SK-N-SH treated with all-trans-retinoic acid at 6 μM for 48 hours (cell line): ENCODE measurements around the gene FIBIN.
A peak's percentile ranks its signal among the peaks of the same experiment; 100 is the strongest.

ENCODE experiments used
- ATAC-seq: fragments of 200-7000 bp; cut with Tn5 transposase; 3 replicates; pipeline ENCODE4 v1.9.1; 2020; ENCODE audit warnings: mild to moderate bottlenecking, moderate library complexity
- ARNTL ChIP-seq: fragments of 450-650 bp; formaldehyde crosslinking; IDR thresholded peaks from 2 replicates; pipeline ENCODE4 v1.5.0; 2020; ENCODE audit warnings: low read depth, mild to moderate bottlenecking, moderate library complexity, borderline replicate concordance
- BACH2 ChIP-seq: fragments of 250-450 bp; sonication (Bioruptor Pico); IDR thresholded peaks from 2 replicates; pipeline ENCODE4 v1.9.0; 2021; ENCODE audit warnings: mild to moderate bottlenecking, borderline replicate concordance
- CSDC2 ChIP-seq: fragments of 250-450 bp; sonication (Bioruptor Pico); IDR thresholded peaks from 2 replicates; pipeline ENCODE4 v1.5.0; 2020; ENCODE audit warnings: mild to moderate bottlenecking, moderate library complexity
- ESRRG ChIP-seq: fragments of 250-450 bp; sonication (Bioruptor Pico); IDR thresholded peaks from 2 replicates; pipeline ENCODE4 v1.6.1; 2021; ENCODE audit warnings: mild to moderate bottlenecking
- GLIS3 ChIP-seq: fragments of 250-450 bp; sonication (Bioruptor Pico); IDR thresholded peaks from 2 replicates; pipeline ENCODE4 v1.5.0; 2020; ENCODE audit warnings: mild to moderate bottlenecking, moderate library complexity
- ISL1 ChIP-seq: fragments of 250-450 bp; sonication (Bioruptor Pico); IDR thresholded peaks from 2 replicates; pipeline ENCODE4 v2.1.2; 2022; ENCODE audit warnings: mild to moderate bottlenecking, moderate library complexity
- OSR1 ChIP-seq: fragments of 250-450 bp; sonication (Bioruptor Pico); IDR thresholded peaks from 2 replicates; pipeline ENCODE4 v1.8.0; 2022; ENCODE audit warnings: moderate library complexity, mild to moderate bottlenecking, inconsistent platforms
- TCF4 ChIP-seq: fragments of 250-450 bp; sonication (Bioruptor Pico); IDR thresholded peaks from 2 replicates; pipeline ENCODE4 v1.8.0; 2021; ENCODE audit warnings: mild to moderate bottlenecking, moderate library complexity, borderline replicate concordance
- TOX ChIP-seq: fragments of 250-450 bp; sonication (Bioruptor Pico); IDR thresholded peaks from 2 replicates; pipeline ENCODE4 v1.8.0; 2021; ENCODE audit warnings: mild to moderate bottlenecking, moderate library complexity, borderline replicate concordance
- ZC3H10 ChIP-seq: fragments of 250-450 bp; sonication (Bioruptor Pico); IDR thresholded peaks from 2 replicates; pipeline ENCODE4 v1.5.1; 2021; ENCODE audit warnings: mild to moderate bottlenecking, moderate library complexity
- ZFP3 ChIP-seq: fragments of 250-450 bp; sonication (Bioruptor Pico); IDR thresholded peaks from 2 replicates; pipeline ENCODE4 v1.5.0; 2020; ENCODE audit warnings: mild to moderate bottlenecking, moderate library complexity
- ZFP30 ChIP-seq: fragments of 450-650 bp; formaldehyde crosslinking; IDR thresholded peaks from 2 replicates; pipeline ENCODE4 v1.5.0; 2022; ENCODE audit warnings: mild to moderate bottlenecking, moderate library complexity
- ZNF565 ChIP-seq: fragments of 450-650 bp; formaldehyde crosslinking; conservative IDR thresholded peaks from 2 replicates; pipeline ENCODE4 v1.5.0; 2020; ENCODE audit warnings: low read depth, mild to moderate bottlenecking, moderate library complexity
- TF ChIP-seq, protein P1 (sequence below): fragments of 250-450 bp; sonication (Bioruptor Pico); IDR thresholded peaks from 2 replicates; pipeline ENCODE4 v1.5.1; 2021; ENCODE audit warnings: mild to moderate bottlenecking, moderate library complexity
- TF ChIP-seq, protein P2 (sequence below): fragments of 250-450 bp; sonication (Bioruptor Pico); IDR thresholded peaks from 2 replicates; pipeline ENCODE4 v1.5.0; 2020; ENCODE audit warnings: mild to moderate bottlenecking, moderate library complexity
- TF ChIP-seq, protein P3 (sequence below): fragments of 250-450 bp; sonication (Bioruptor Pico); IDR thresholded peaks from 2 replicates; pipeline ENCODE4 v1.5.1; 2020; ENCODE audit warnings: low read depth, mild to moderate bottlenecking, moderate library complexity
- TF ChIP-seq, protein P4 (sequence below): fragments of 250-450 bp; sonication (Bioruptor Pico); IDR thresholded peaks from 2 replicates; pipeline ENCODE4 v1.8.0; 2020; ENCODE audit warnings: mild to moderate bottlenecking, moderate library complexity, borderline replicate concordance

Gene FIBIN

DNA sequence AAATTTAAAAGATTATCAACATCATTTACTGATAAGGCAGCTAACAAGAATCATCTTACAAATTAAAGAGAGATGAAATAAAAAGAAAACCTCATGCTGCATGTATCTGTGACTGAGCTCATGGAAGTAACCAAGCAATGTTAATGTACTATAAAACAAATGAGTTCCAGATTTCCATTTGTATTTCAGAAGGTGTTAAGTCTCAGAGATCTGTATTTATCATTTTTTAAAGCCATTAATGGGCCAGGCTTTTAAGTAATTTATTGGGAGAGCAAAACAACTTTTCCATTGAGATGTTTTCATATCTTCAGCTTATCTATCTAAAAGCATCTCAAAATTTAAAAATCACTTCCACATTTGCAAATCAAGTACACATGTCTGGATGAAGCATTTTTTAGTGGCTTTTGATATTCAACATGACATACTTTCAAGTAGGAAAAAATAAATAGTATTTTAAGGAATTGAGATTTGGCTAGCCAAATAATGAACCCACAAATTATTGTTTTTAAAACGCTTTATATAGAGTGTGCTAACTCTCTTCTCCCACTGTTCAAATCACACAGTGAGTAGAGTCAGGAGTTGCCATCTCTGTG lies 28.8 kb downstream of the FIBIN start:
- no peak for TF ChIP-seq ARNTL (CRISPR knock-in tag)
- TF ChIP-seq TCF4 (CRISPR knock-in tag): peak; percentile 98
- TF ChIP-seq, protein P1, sequence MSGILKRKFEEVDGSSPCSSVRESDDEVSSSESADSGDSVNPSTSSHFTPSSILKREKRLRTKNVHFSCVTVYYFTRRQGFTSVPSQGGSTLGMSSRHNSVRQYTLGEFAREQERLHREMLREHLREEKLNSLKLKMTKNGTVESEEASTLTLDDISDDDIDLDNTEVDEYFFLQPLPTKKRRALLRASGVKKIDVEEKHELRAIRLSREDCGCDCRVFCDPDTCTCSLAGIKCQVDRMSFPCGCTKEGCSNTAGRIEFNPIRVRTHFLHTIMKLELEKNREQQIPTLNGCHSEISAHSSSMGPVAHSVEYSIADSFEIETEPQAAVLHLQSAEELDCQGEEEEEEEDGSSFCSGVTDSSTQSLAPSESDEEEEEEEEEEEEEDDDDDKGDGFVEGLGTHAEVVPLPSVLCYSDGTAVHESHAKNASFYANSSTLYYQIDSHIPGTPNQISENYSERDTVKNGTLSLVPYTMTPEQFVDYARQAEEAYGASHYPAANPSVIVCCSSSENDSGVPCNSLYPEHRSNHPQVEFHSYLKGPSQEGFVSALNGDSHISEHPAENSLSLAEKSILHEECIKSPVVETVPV (CRISPR knock-in tag): 0 out of 2 replicates have a peak, but pooled peaks have one; percentile 63
- TF ChIP-seq ISL1 (CRISPR knock-in tag): peak; percentile 93
- TF ChIP-seq, protein P2, sequence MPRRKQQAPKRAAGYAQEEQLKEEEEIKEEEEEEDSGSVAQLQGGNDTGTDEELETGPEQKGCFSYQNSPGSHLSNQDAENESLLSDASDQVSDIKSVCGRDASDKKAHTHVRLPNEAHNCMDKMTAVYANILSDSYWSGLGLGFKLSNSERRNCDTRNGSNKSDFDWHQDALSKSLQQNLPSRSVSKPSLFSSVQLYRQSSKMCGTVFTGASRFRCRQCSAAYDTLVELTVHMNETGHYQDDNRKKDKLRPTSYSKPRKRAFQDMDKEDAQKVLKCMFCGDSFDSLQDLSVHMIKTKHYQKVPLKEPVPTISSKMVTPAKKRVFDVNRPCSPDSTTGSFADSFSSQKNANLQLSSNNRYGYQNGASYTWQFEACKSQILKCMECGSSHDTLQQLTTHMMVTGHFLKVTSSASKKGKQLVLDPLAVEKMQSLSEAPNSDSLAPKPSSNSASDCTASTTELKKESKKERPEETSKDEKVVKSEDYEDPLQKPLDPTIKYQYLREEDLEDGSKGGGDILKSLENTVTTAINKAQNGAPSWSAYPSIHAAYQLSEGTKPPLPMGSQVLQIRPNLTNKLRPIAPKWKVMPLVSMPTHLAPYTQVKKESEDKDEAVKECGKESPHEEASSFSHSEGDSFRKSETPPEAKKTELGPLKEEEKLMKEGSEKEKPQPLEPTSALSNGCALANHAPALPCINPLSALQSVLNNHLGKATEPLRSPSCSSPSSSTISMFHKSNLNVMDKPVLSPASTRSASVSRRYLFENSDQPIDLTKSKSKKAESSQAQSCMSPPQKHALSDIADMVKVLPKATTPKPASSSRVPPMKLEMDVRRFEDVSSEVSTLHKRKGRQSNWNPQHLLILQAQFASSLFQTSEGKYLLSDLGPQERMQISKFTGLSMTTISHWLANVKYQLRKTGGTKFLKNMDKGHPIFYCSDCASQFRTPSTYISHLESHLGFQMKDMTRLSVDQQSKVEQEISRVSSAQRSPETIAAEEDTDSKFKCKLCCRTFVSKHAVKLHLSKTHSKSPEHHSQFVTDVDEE: peak; percentile 70; the same call in 1 of the 2 replicates
- TF ChIP-seq TOX (CRISPR knock-in tag): no peak
- TF ChIP-seq, protein P3, sequence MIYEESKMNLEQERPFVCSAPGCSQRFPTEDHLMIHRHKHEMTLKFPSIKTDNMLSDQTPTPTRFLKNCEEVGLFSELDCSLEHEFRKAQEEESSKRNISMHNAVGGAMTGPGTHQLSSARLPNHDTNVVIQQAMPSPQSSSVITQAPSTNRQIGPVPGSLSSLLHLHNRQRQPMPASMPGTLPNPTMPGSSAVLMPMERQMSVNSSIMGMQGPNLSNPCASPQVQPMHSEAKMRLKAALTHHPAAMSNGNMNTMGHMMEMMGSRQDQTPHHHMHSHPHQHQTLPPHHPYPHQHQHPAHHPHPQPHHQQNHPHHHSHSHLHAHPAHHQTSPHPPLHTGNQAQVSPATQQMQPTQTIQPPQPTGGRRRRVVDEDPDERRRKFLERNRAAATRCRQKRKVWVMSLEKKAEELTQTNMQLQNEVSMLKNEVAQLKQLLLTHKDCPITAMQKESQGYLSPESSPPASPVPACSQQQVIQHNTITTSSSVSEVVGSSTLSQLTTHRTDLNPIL (CRISPR knock-in tag): 0 out of 2 replicates have a peak, but pooled peaks have one; percentile 37
- peak; percentile 75 for ATAC-seq

DNA sequence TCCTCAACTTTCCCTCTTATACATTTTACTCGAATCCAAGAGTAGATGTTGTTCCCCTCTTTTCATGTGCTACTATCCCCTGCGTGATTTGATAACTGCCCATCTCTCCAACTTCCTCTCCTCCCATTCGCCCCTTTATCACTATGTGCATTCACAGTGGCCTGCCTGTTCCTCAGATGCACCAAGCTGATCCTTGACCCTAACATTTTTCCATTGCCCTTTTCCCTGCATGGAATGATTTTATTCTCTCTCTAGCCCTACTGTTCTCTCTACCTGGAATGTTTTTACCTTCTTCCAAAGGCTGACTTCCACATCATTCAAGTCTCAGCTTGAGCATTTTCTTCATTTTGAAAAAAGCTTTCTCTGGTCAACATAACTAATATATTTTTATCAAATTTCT lies 31.0 kb downstream of the FIBIN start:
- ATAC-seq: no peak
- TF ChIP-seq ZFP3 (CRISPR knock-in tag) (no peak), ESRRG (no peak), ZFP30 (CRISPR knock-in tag) (no peak), ZNF565 (no peak)
- TF ChIP-seq, protein P4, sequence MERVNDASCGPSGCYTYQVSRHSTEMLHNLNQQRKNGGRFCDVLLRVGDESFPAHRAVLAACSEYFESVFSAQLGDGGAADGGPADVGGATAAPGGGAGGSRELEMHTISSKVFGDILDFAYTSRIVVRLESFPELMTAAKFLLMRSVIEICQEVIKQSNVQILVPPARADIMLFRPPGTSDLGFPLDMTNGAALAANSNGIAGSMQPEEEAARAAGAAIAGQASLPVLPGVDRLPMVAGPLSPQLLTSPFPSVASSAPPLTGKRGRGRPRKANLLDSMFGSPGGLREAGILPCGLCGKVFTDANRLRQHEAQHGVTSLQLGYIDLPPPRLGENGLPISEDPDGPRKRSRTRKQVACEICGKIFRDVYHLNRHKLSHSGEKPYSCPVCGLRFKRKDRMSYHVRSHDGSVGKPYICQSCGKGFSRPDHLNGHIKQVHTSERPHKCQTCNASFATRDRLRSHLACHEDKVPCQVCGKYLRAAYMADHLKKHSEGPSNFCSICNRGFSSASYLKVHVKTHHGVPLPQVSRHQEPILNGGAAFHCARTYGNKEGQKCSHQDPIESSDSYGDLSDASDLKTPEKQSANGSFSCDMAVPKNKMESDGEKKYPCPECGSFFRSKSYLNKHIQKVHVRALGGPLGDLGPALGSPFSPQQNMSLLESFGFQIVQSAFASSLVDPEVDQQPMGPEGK (CRISPR knock-in tag): no peak

DNA sequence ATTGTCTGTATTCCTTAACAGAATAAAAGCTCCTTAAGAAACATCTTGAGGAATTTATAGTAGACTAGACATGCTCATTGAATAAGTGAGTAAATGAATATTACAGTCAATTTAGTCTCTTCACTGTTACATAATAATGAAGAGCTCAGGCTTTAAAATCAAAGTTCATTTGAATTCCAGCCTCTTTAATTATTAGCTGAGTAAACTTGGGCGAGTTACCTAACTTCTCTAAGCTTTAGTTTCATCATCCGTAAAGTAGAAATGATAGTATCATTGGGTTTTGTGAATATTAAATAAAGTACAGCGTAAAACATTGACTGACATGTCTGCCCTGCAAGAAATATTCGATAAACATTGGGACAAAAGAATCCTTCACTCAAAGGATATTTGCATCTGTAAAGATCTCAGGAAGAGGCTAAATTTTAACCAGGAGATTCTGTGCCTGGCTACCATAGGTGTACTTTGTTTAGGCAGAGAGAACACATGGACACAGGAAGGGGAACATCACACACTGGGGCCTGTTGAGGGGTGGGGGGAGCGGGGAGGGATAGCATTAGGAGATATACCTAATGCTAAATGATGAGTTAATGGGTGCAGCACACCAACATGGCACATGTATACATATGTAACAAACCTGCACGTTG lies 31.5 kb downstream of the FIBIN start:
- TF ChIP-seq ARNTL (CRISPR knock-in tag) (no peak), CSDC2 (CRISPR knock-in tag) (no peak), ZNF565 (no peak), OSR1 (CRISPR knock-in tag) (no peak), GLIS3 (CRISPR knock-in tag) (no peak), BACH2 (CRISPR knock-in tag) (no peak), ZFP3 (CRISPR knock-in tag) (no peak), ZC3H10 (CRISPR knock-in tag) (no peak), TOX (CRISPR knock-in tag) (no peak), ISL1 (CRISPR knock-in tag) (no peak), ZFP30 (CRISPR knock-in tag) (no peak)
- TF ChIP-seq, protein P2: no peak
- TF ChIP-seq, protein P3 (CRISPR knock-in tag): no peak
- TF ChIP-seq, protein P1 (CRISPR knock-in tag): no peak
- TF ChIP-seq, protein P4 (CRISPR knock-in tag): no peak
- no peak for ATAC-seq
